Measurements from ENCODE around the gene INAFM2.
A peak's percentile ranks its signal among the peaks of the same experiment; 100 is the strongest.

Gene INAFM2

DNA sequence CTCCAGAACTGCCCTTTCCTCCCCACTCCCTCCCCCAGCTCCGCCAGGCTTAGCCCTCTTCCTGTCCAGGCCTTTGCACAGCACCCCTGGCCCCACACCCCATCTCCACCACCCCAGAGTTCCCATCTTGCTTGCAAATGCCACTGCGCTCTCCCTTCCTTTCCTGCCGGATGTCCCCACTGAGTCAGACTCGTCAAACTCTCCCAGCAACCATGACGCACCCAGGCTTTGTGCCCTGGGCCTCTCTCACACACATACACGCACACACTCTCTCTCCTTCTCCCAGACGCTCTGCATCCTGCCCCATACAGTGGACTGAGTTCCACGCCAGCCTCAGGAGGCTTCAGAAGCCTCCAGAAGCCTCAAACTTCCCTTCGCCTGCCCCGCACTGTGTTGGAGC lies 20.0 kb downstream of the INAFM2 start:
- no peak for TF ChIP-seq CTCF (IDR thresholded peaks at IDR 0.05; ENCODE audit: insufficient read depth, missing control alignments)
- DNase-seq (ENCODE audit: insufficient read length, low spot score), result no peak
- no peak for FAIRE-seq

GRCh38 chr15:40344217-40344616 lies 20.7 kb downstream of the INAFM2 start:
- no peak for TF ChIP-seq CTCF (IDR thresholded peaks at IDR 0.05; ENCODE audit: insufficient read depth, missing control alignments)
- FAIRE-seq (no peak), DNase-seq (ENCODE audit: insufficient read length, low spot score) (no peak)

DNA sequence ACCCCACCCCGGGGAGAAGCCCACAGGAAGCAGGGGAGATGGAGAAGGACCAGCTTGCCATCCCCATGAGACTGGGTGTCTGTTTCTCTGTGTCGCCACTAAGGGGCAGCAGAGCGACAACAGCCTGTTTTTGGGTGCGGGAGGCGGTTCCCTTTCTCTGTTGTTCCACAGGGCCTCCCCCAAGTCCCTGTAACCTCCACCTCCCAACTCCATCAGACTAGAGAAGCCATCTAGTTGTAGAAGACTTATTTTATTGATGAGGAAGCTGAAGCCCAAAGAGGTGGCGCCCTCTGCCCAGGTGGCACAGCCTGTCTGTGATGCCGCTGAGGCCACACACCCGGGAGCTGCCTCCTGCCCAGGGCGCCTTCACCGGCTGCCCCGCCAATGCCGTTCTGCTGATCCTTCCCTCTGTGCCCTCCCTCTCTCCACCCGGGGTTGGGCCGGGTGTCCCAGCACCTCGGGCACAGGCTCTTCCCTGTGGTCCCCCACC lies 21.2 kb downstream of the INAFM2 start:
- peak; percentile 65 for TF ChIP-seq CTCF (IDR thresholded peaks at IDR 0.05; ENCODE audit: insufficient read depth, missing control alignments)
- DNase-seq (ENCODE audit: insufficient read length, low spot score) (peak; percentile 65), FAIRE-seq (no peak)

- no peak for TF ChIP-seq CTCF (IDR thresholded peaks at IDR 0.05; ENCODE audit: insufficient read depth, missing control alignments)
- DNase-seq (ENCODE audit: insufficient read length, low spot score), result no peak
- no peak for FAIRE-seq
These were observed 21.9 kb downstream of the INAFM2 start for GRCh38 chr15:40345225-40345866.

GRCh38 chr15:40345867-40346578 lies 22.5 kb downstream of the INAFM2 start:
- DNase-seq (ENCODE audit: insufficient read length, low spot score) (no peak), FAIRE-seq (no peak)
- TF ChIP-seq CTCF (IDR thresholded peaks at IDR 0.05; ENCODE audit: insufficient read depth, missing control alignments), result no peak

GRCh38 chr15:40346579-40347558 lies 23.4 kb downstream of the INAFM2 start:
- no peak for TF ChIP-seq CTCF (IDR thresholded peaks at IDR 0.05; ENCODE audit: insufficient read depth, missing control alignments)
- DNase-seq (ENCODE audit: insufficient read length, low spot score), result no peak
- FAIRE-seq, result no peak
